ENCODE measurements around the gene TMUB1. TPM values are rescaled to one million over a fixed set of nuclear protein-coding genes. Genes with fewer than 3 reads are reported as not detected.

TMUB1 gene
- polyA plus RNA-seq, 2 of the 4 experiments (the other 2 are of a cell fraction), result 14.0 to 37.7 TPM

DNA sequence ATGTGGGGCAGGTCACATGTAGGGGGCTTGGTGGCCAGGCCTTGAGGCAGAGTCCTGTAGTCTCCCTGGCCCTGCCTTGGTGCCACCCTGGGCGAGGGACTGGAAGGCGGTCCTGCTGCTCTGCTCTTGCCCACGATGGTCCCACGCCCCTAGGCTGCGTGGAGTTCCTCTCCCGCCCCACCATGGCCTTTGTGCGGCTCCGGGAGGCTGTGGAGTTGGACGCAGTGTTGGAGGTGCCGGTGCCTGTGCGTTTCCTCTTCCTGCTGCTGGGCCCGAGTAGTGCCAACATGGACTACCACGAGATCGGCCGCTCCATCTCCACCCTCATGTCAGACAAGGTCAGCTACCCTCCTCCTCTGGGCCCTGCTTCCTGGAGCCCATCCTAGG lies 12.7 kb downstream of the TMUB1 start:
- POLR2A ChIA-PET, result interaction anchor here (1.3 kb wide), 1 partner anchor 8 kb away, joined by 6 read pairs; no protein-coding TSS in a partner anchor
- no peak for ATAC-seq

DNA sequence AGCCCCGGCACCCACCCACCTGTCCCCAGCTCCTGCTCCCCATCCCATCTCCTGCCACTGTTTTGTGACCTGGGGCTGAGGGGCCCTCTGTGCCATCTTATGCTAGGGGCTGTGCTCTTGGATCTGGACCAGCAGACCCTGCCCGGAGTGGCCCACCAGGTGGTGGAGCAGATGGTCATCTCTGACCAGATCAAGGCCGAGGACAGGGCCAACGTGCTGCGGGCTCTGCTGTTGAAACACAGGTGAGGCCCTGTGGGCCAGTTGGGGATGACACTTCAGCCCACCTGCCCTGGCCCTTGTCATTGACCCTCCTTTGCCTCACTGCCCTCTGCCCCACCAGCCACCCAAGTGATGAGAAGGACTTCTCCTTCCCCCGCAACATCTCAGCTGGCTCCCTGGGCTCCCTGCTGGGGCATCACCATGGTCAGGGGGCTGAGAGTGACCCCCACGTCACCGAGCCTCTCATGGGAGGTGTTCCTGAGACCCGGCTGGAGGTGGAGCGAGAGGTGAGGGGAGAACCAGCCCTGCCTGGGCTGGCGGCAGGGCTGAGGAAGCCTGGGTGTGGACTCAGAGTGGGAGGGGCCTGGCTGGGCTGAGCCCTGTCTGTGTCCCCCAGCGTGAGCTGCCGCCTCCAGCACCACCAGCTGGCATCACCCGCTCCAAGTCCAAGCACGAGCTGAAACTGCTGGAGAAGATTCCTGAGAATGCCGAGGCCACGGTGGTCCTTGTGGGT lies 13.3 kb downstream of the TMUB1 start:
- Histone ChIP-seq H3K4me2 (no peak overlapping the region), H3K27ac (no peak overlapping the region), H3K4me1 (peaks cover 2% of the 10 kb centered on the region; the same call in 1 of the 3 replicates), H3K4me3 (no peak overlapping the region), H3K9me3 (no peaks in the 10 kb centered on the region)
- POLR2A ChIA-PET, result interaction anchor here (1.3 kb wide), 1 partner anchor 8 kb away, joined by 6 read pairs; no protein-coding TSS in a partner anchor
- no peak for ATAC-seq
- CTCF ChIA-PET, result interaction anchor here (0.9 to 8.6 kb wide), 5 partner anchors 7 to 21 kb away, joined by 3 to 64 read pairs (median 5); partner anchors contain the start of genes FASTK and TMUB1
- FAIRE-seq, result no peak
- 94% methylated on average over 16 of the region's 17 CpGs for WGBS (ENCODE audit: missing lambda C conversion rate)
- no peak for TF ChIP-seq HOXB5 (CRISPR knock-in tag; IDR thresholded peaks at IDR 0.05)
- TF ChIP-seq GATA3 (IDR thresholded peaks at IDR 0.05; ENCODE audit: borderline replicate concordance), result no peak
- TF ChIP-seq, protein P1, sequence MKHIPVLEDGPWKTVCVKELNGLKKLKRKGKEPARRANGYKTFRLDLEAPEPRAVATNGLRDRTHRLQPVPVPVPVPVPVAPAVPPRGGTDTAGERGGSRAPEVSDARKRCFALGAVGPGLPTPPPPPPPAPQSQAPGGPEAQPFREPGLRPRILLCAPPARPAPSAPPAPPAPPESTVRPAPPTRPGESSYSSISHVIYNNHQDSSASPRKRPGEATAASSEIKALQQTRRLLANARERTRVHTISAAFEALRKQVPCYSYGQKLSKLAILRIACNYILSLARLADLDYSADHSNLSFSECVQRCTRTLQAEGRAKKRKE (CRISPR knock-in tag; IDR thresholded peaks at IDR 0.05; ENCODE audit: low read depth), result no peak
- TF ChIP-seq ZSCAN20 (CRISPR knock-in tag; IDR thresholded peaks at IDR 0.05), result no peak
- TF ChIP-seq RFX5 (IDR thresholded peaks at IDR 0.05), result no peak
- DNase-seq (ENCODE audit: low read depth in 1 of 2, low spot score in 1 of 2), result no peak

More for the DNA sequence above, 12.7 kb downstream of the TMUB1 start:
- FAIRE-seq (no peak), DNase-seq (ENCODE audit: low read depth in 1 of 2, low spot score in 1 of 2) (no peak)
- CTCF ChIA-PET, result interaction anchor here (1.0 to 8.6 kb wide), 5 partner anchors 8 to 39 kb away, joined by 3 to 64 read pairs (median 4); partner anchors contain the start of genes FASTK and TMUB1
- Histone ChIP-seq H3K4me1 (peaks cover under 1% of the 10 kb centered on the region; the same call in 1 of the 3 replicates), H3K4me2 (no peak overlapping the region), H3K4me3 (no peak overlapping the region), H3K27ac (no peak overlapping the region), H3K9me3 (no peaks in the 10 kb centered on the region)
- 87% methylated on average over 14 of the region's 15 CpGs for WGBS (ENCODE audit: missing lambda C conversion rate)
- TF ChIP-seq, protein P2, sequence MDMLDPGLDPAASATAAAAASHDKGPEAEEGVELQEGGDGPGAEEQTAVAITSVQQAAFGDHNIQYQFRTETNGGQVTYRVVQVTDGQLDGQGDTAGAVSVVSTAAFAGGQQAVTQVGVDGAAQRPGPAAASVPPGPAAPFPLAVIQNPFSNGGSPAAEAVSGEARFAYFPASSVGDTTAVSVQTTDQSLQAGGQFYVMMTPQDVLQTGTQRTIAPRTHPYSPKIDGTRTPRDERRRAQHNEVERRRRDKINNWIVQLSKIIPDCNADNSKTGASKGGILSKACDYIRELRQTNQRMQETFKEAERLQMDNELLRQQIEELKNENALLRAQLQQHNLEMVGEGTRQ (IDR thresholded peaks at IDR 0.05), result no peak
- no peak for TF ChIP-seq CHD4 (IDR thresholded peaks at IDR 0.05; ENCODE audit: borderline replicate concordance)
- TF ChIP-seq ZSCAN20 (CRISPR knock-in tag; IDR thresholded peaks at IDR 0.05), result no peak
- TF ChIP-seq HEYL (CRISPR knock-in tag; IDR thresholded peaks at IDR 0.05), result no peak
- TF ChIP-seq MAZ (IDR thresholded peaks at IDR 0.05; ENCODE audit: borderline replicate concordance, low read depth, low read length), result no peak
- TF ChIP-seq JUNB (IDR thresholded peaks at IDR 0.05), result no peak
- no peak for TF ChIP-seq HOXA7 (CRISPR knock-in tag; IDR thresholded peaks at IDR 0.05)
- no peak for TF ChIP-seq EP300 (IDR thresholded peaks at IDR 0.05)
- no peak for TF ChIP-seq RFX5 (IDR thresholded peaks at IDR 0.05)

DNA sequence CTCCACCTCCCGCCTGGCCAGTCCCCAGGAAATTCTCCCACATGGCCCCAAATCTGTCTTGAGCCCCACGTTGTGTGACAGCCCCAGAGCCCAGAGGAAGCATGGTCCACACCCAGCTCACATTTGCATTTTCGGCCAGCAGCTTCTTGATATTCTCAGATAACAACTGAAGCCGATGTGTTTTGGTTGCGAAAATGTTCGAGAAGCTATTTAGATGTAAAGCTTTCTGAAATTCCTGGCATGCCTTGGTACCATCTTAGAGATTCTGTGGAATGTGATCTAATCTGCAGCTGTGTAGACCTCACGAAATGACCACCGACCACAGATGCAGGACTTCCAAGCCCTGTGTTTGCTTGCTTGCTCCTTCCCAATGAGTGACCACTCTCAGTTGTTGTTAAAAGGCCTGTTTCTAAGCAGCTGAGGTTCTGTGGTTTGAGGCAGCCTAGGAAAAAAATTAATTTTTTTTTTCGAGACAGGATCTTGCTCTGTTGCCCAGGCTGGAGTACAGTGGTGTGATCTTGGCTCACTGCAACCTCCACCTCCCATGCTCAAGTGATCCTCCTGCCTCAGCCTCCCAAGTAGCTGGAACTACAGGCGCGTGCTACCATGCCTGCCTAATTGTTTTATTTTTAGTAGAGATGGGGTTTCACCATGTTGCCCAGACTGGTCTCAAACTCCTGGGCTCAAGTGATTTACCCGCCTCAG lies 15.1 kb downstream of the TMUB1 start:
- CTCF ChIA-PET, result interaction anchor here (0.7 to 4.6 kb wide), 9 partner anchors 9 to 100 kb away, joined by 3 to 21 read pairs (median 3); partner anchors contain the start of genes AGAP3, FASTK, GBX1 and TMUB1
- TF ChIP-seq KDM1A (IDR thresholded peaks at IDR 0.05; ENCODE audit: low read depth) (no peak), ESRRA (IDR thresholded peaks at IDR 0.05; ENCODE audit: borderline replicate concordance, low read length) (no peak), RCOR1 (IDR thresholded peaks at IDR 0.05; ENCODE audit: low read depth, low read length) (no peak), BHLHE40 (IDR thresholded peaks at IDR 0.05; ENCODE audit: low read depth, low read length) (no peak), CBX8 (IDR thresholded peaks at IDR 0.05) (no peak)
- H3K4me1 ChIP-seq, result peaks cover 20% of the 10 kb centered on the region
- no peak overlapping the region for H3K4me2 ChIP-seq
- no peak overlapping the region for H3K27ac ChIP-seq
- 92% methylated on average over 12 of the region's 12 CpGs for whole genome bisulfite sequencing (ENCODE audit: missing lambda C conversion rate)
- FAIRE-seq, result no peak
- no peaks in the 10 kb centered on the region for H3K9me3 ChIP-seq
- POLR2A ChIA-PET, result interaction anchor here (1.1 kb wide), 2 partner anchors 13 to 17 kb away, joined by 3 read pairs; partner anchors contain the start of gene FASTK
- H3K4me3 ChIP-seq, result no peak overlapping the region
- no peak for DNase-seq (ENCODE audit: low read depth in 1 of 2, low spot score in 1 of 2)
- ATAC-seq, result no peak
